SHP77 (cell line): ENCODE results near the gene ABITRAM.
"Not testable (repeated sequence)": the region's sequence is repeated elsewhere in the genome, so short reads cannot be mapped to it uniquely, and the experiment has no call there.

Experiments
- DNase-seq, 2 experiments: peaks; one replicate each; lab custom pipeline; 2025; lab: John Stamatoyannopoulos, UW

ABITRAM gene

DNA sequence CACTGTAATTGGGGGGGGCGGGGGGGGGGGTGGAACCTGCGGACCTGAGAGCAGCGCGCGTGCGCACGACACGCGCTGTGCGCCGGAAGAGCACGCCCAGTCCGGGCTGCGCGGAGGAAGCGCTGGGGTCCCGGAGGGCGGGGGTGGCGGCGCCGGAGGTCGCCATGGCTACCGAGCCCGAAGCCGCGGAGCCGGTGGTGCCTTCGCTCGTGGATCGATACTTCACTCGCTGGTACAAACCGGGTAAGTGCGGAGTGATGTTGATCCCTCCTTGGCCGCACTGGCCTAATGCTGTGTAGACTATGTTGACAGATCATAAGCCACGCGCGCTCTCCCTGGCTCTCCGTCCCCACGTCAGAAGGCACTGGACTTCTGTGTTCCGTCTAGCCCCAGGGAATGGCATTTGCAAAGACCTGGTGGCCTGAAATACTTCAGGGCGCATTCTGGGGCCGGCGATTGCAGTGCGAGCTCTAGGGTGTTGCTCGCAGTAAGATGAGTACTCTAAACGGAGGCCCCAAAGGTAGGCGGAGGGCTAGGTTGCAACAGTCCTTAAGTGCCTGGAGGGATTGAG, at the start of gene ABITRAM:
Gene ABITRAM, plus strand, starts transcription at position 78 of the 571 bp plus-strand sequence. Its CDS starts 87 bp downstream, at position 165.
- peak; percentile 48 to 79 for DNase-seq

GRCh38 chr9:108884701-108885100, 49.5 kb upstream of the ABITRAM start:
- no peak for DNase-seq

GRCh38 chr9:108885643-108886348, 48.4 kb upstream of the ABITRAM start:
- peak; percentile 74 to 78 for DNase-seq

DNA sequence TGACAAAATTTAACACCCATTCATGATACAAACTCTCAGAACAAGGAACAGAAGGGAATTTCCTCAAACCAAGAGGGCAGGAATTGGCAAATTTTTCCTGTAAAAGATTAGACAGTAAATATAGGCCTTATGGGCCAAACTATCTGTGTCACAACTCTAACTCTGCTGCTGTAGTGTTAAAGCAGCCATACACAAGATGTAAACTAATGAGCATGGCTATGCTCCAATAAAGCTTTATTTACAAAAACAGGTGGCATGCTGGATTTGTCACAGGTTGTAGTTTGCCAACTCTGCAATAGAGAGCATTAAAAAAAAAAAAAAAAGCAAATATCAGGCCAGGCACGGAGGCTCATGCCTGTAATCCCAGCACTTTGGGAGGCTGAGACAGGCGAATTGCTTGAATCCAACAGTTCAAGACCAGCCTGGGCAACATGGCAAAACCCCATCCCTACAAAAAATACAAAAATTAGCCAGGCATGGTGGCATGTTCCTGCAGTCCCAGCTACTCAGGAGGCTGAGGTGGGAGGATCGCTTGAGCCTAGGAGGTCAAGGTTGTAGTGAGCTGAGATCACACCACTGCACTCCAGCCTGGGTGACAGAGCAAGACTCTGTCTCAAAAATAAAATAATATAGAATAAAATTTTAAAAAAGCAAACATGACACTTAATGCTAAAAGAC, 47.5 kb upstream of the ABITRAM start:
- not testable (repeated sequence) for DNase-seq

DNA sequence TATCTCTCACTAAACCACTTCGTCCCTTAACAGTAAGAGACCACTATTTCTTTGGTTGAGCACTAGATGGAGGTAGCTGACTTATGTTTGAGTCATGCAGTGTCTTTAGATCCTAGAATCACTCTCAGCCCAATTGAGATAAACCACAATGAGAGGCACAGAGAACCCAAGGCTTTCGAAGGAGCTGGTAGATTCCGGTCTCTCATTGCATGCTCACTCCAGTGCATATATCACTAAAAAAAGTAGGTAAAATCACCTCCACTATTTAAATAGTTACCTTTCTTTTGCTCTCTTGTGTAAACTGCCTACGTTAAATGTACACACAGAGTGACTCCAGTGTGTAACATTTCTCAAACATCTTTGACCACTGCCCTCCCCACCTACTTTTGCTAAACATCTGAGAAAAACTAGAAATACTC, 44.5 kb upstream of the ABITRAM start:
- DNase-seq: no peak

- no peak for DNase-seq
These were observed 39.8 kb upstream of the ABITRAM start for GRCh38 chr9:108894225-108894997.

- no peak for DNase-seq
These were observed 36.7 kb upstream of the ABITRAM start for GRCh38 chr9:108897324-108898096.

DNA sequence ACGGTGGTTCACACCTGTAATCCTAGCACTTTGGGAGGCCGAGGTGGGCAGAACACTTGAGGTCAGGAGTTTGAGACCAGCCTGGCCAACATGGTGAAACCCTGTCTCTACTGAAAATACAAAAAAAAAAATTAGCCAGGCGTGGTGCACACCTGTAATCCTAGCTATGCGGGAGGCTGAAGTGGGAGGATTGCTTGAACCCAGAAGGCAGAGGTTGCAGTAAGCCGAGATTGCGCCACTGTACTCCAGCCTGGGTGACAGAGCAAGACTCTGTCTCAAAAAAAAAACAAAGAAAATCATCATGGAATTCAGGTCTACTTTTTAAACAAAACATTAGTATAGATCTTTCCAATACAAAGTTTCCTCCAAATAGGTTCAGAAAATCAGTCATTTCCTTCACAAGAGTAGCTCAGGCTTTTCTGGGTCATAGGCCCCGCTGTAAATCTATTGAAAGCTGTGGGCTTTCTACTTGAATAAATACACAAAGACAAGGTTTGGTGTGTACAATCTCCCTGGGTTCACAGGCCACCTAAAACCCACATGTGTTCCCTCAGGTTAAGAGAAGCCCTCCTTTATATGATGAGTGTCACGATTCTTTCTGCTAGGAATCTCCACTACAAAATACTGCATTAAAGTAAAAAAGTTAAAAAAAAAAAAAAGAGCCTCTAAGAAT, 35.0 kb upstream of the ABITRAM start:
- not testable (repeated sequence) for DNase-seq

GRCh38 chr9:108900176-108900575, 34.0 kb upstream of the ABITRAM start:
- no peak for DNase-seq

- no peak for DNase-seq
These were observed 30.6 kb upstream of the ABITRAM start for GRCh38 chr9:108903420-108904103.

DNA sequence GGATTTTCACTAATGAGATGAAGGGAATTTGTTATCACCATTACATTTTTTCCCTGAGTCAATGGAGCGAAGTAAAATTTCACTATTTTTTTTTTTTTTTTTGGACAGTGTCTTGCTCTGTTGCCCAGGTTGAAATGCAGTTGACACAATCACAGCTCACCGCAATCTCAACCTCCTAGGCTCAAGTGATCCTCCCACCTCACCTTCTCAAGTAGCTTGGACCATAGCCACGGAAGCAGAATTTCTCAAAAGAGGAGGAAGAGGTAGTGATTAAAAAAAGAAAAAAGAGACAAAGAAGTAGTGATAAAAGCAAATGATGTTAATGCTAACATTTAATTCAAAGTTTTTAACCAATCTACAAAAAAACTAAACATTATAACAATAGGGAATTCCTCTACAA, 30.0 kb upstream of the ABITRAM start:
- DNase-seq: no peak

- DNase-seq: no peak
These were observed 28.7 kb upstream of the ABITRAM start for GRCh38 chr9:108905494-108905893.

- no peak for DNase-seq
These were observed 23.8 kb upstream of the ABITRAM start for GRCh38 chr9:108910402-108910801.

- no peak for DNase-seq
These were observed 23.3 kb upstream of the ABITRAM start for GRCh38 chr9:108910914-108911313.

DNA sequence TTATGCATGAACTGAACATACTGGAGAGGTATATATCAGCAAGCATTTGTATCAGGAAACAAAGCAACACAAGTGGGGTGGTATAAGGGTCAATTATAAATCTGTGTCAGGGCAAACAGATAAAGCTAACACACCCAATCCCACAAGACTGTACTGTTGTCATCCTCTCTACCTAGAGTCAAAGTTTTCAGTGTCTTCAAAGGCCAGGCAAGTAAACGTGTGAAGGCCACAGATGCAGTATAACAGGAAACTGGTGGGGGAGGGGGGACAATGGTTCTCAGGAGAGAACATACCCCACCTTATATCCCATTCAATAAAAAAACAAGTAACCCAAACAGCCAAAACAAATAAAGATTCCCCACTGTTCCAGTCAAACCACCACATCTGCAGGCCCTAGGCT, 22.4 kb upstream of the ABITRAM start:
- no peak for DNase-seq

- DNase-seq: no peak
These were observed 20.8 kb upstream of the ABITRAM start for GRCh38 chr9:108913391-108913790.

- DNase-seq: no peak
These were observed 14.7 kb upstream of the ABITRAM start for GRCh38 chr9:108919517-108919916.

GRCh38 chr9:108920401-108920800, 13.8 kb upstream of the ABITRAM start:
- DNase-seq: not testable (repeated sequence)

GRCh38 chr9:108921200-108921599, 13.0 kb upstream of the ABITRAM start:
- no peak for DNase-seq

DNA sequence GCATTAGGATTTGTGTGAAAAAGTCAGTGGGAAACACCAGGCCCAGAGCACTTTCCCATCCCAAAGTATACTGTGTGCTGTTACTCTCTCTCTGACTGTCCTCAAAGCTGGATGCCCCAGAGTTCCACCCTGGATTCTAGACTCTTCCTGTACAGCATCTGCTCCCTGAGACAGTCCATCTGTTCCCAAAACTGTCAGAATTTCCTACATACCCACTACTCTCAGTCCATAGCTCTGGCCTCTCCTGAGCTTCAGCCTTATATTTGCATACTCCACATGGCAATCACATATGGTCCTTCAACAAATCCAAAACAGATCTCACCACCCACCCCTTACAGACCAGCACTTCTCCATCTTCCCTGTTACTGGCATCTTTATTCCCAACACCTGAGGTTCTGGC, 9.7 kb upstream of the ABITRAM start:
- no peak for DNase-seq
